Activated CD4-positive, CD25-positive, alpha-beta regulatory T cell treated with anti-CD3 and anti-CD28 coated beads, Interleukin-2, amount 50 U/mL, for 16 hours (primary cell): ENCODE results near the gene BNC2.

Experiments
- DNase-seq: peaks from one replicate; pipeline ENCODE4 v3.0.0-alpha.2; 2020; ENCODE audit warnings: low read depth, low spot score

The BNC2 gene

GRCh38 chr9:16598316-16598715 is 272.2 kb downstream of the BNC2 start:
- no peak for DNase-seq

DNA sequence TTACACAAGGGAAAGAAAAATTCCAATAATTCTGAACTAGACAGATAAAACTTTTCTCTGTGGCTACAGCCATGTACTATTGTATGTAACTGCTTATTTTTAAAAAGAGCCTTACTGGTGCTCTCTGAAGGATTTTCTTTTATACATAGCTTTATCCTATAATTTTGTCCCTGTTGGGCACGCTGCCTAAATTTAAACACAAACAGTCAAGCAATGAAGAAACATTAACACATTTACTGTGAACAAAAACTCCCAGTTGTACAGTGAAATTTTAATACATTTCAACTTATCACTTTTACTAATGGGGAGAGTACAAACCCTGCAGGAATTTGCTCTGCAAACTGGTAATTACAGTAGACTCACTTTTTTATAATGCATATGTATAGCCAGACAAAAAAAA is 273.3 kb downstream of the BNC2 start:
- no peak for DNase-seq

- DNase-seq, result no peak
Observed at GRCh38 chr9:16595227-16595626, 275.2 kb downstream of the BNC2 start.

GRCh38 chr9:16594787-16595186 is 275.7 kb downstream of the BNC2 start:
- no peak for DNase-seq

GRCh38 chr9:16593746-16594145 is 276.7 kb downstream of the BNC2 start:
- DNase-seq, result no peak

DNA sequence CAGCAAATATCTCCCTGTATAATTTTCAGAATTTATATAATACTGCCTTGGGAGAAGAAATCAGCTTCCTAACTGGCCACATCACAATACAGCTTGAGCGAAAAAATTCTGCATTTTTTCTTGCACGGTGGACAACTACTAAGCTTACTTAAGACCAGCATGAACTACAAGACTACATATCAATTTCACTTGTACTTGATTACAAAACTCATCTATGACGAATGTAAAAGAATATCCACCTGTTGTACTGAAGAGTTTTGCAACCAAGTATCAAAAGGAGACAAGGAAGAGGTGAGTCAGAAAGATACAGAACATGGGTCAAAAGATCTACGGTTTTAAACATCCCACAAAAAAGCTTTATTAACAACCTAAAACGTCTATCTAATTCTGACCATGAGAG is 279.4 kb downstream of the BNC2 start:
- DNase-seq, result no peak

DNA sequence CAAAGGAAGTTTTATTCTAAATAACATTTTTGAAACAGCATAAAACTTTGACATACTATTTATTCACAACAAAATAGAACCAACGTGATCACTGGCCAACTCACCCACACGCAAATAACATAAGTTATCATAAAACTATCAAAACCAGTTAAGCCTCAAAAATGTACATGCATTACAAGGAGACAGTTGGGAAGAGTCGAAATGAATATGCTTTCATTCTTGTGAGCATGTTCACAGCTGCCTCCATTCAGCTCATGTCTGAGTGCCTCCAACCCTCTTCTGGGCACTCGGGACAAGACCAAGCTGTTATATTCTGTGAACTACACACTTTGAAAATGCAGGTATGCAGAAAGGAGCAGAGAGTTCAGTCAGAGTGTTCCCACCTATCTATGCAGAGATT is 284.9 kb downstream of the BNC2 start:
- DNase-seq, result no peak

DNA sequence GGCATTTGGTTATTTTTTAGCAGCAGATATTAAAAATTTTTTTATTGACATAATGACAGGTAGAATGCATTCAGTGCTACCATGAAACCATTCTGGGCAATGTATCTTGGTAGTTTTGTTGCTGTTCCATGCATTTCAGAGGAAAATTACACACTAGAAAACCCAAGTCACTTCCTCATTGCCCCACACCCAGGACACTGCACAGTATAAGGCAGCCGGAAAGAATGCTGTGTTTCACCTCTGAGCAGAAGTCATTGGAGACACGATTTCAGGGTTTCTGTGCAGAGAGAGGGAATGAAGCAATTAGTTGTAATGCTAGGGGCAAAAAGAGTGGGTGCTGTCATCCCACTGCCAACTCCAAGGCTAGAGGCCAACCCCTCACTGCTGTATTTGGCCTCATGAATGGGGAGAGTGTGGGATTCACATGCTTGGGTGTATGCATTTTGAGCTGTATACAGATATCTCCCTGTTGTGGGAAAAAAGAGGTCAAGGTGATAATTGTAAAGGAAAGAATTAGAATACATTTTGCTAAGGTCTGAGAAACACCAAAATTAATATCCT is 290.5 kb downstream of the BNC2 start:
- no peak for DNase-seq

DNA sequence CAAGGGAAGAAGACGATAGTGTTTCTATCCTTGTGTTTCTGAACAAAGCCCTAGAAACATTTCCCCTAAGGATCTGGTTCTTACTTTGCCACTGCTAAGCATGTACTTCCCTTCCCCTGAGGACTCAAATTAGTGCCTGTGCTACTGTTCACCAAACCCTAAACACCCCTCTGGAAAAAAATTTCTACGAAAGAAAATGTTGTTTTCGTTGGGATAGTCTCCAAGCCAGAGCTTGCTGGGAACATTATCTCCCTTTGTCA is 294.6 kb downstream of the BNC2 start:
- DNase-seq, result no peak

- no peak for DNase-seq
Observed at GRCh38 chr9:16575142-16575985, 295.1 kb downstream of the BNC2 start.

DNA sequence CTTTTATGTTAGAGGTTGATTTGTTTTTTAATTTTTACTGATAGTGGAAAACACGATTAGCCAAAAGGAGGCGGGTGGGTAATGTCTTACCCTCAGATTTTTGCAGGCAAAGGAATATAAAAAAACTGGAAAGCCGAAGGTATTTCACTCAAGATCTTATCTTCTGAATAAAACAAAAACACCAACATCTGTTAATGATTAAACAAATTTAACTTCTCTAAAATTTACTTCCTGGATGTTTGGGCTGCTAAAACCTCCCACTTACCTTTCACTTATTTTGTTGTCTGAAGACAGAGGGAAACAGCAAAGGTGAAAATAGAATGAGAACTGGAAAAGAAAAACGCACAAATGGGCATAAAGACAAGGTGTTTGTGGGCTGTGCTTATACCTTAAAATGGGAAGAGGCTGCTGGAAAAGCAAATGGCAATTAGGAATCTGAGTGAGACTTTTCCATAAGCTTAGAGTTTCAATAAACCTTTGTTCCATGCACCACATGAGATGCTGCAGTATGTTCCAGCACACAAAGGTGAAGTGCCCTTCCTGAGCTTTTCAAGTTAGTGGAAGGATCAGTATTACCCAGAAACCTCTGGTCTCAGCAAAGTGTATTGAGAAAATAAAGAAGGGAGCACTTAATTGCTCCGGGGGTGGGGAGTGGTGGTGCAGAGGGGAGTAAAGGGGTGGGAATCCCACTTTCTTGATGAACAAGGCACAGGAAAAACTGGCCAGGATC is 298.3 kb downstream of the BNC2 start:
- DNase-seq, result no peak

- DNase-seq, result no peak
Observed at GRCh38 chr9:16571127-16571802, 299.2 kb downstream of the BNC2 start.

DNA sequence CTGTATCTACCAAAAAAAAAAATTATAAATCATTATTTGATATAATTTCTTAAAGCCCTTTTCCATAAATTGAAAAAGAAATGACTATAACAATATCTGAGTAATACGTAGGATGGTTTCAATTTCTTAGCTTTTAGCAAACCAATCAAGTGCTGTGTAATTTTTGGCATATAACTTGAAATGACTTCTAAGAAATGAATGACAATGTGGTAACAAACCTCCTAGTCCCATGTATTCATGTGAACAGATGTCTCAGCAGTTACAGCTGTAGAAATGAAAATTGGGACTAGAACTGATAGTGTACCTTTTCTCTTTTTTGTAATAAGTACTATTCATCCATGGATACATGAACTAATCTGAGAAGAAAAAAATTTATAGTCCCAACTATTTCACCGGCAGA is 307.0 kb downstream of the BNC2 start:
- DNase-seq, result no peak

GRCh38 chr9:16561121-16561520 is 309.3 kb downstream of the BNC2 start:
- no peak for DNase-seq

GRCh38 chr9:16559418-16560188 is 310.9 kb downstream of the BNC2 start:
- DNase-seq, result no peak

- no peak for DNase-seq
Observed at GRCh38 chr9:16555802-16556201, 314.7 kb downstream of the BNC2 start.

GRCh38 chr9:16553869-16554540 is 316.5 kb downstream of the BNC2 start:
- DNase-seq, result no peak

GRCh38 chr9:16552252-16552651 is 318.2 kb downstream of the BNC2 start:
- DNase-seq, result no peak

DNA sequence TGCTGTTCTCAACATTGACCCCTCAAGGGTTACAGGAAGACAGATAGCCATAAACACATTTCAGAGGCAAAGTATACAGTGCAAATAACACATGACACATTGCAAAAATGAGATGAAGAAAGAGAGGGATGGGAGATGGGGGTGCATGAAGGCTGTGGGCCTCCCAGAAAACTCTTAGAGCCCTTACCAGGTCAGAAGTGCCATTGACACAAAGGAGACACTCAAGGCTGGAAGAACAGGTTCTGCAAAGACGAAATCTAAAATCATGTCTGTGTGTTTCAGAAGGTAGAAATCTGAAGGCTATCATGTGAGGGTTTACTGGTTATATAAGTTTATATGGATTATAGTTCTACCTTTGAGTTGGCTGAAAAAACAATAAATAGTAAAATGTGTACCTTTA is 318.8 kb downstream of the BNC2 start:
- DNase-seq, result no peak

- DNase-seq, result no peak
Observed at GRCh38 chr9:16545639-16546038, 324.8 kb downstream of the BNC2 start.

DNA sequence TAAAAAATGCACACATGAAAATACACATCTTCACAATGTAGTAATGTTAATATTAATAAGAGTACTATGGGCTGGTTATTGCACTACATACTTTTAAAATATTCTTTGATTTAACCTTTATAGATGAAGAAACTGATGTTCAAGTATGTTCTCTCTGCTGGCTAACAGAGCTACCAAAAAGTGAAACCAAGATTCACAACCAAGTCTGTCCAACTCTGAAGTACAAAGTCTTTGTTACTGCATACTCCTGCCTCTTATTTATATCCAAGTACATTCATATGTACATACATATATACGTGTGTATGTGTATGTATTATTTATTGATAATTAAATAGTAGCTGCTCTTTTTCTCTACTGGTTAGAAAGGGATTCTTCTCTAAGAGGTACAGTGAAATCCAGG is 325.6 kb downstream of the BNC2 start:
- no peak for DNase-seq
